VCaP (cell line): ENCODE data around the gene KRT6A.

ENCODE experiments used
- H3K27ac ChIP-seq: fragments of 450-650 bp; 2 replicates; pipeline ENCODE4 v1.5.1; 2017
- CTCF ChIP-seq: fragments of 450-650 bp; conservative IDR thresholded peaks from 2 replicates; pipeline ENCODE4 v1.5.1; 2017; ENCODE audit warnings: mild to moderate bottlenecking, moderate library complexity

KRT6A gene

GRCh38 chr12:52469853-52470252, 23.2 kb downstream of the KRT6A start:
- TF ChIP-seq CTCF: no peak
- no peak overlapping the region for H3K27ac ChIP-seq

- no peak for TF ChIP-seq CTCF
Measured at GRCh38 chr12:52464897-52465296, 28.2 kb downstream of the KRT6A start.

GRCh38 chr12:52461693-52462092, 31.4 kb downstream of the KRT6A start:
- TF ChIP-seq CTCF: no peak
- no peak overlapping the region for H3K27ac ChIP-seq

More at GRCh38 chr12:52464897-52465296, 28.2 kb downstream of the KRT6A start:
- no peak overlapping the region for H3K27ac ChIP-seq

- TF ChIP-seq CTCF: no peak
- H3K27ac ChIP-seq: no peak overlapping the region
Measured at GRCh38 chr12:52458861-52459260, 34.2 kb downstream of the KRT6A start.

- H3K27ac ChIP-seq: peak overlapping the region; percentile 63
- no peak for TF ChIP-seq CTCF
Measured at GRCh38 chr12:52455821-52456220, 37.2 kb downstream of the KRT6A start.

GRCh38 chr12:52454411-52455201, 38.5 kb downstream of the KRT6A start:
- H3K27ac ChIP-seq: peak overlapping the region; percentile 63
- TF ChIP-seq CTCF: no peak

GRCh38 chr12:52452101-52452500, 41.0 kb downstream of the KRT6A start, which contains the start of gene KRT6B:
Gene KRT6B (minus strand): TSS chr12:52452146. CDS start chr12:52452078, 68 bp downstream.
- no peak within 1 kb of the TSS; the same call in 1 of the 2 replicates for H3K27ac ChIP-seq
- TF ChIP-seq CTCF: no peak
